Renal pelvis (tissue), 4 donors: ENCODE results near the gene MAPT. TPM values are rescaled to one million over a fixed set of nuclear protein-coding genes. Genes with fewer than 3 reads are reported as not detected.

Source experiments
- DNase-seq: peaks from one replicate; pipeline ENCODE4 v3.0.0-alpha.2; 2013
- polyA plus RNA-seq, 3 donors: library from polyadenylated mRNA; unstranded; fragments of 120-200 nt; gene quantifications; one replicate each; pipeline ENCODE4 v1.2.1, GENCODE V29; 2013; ENCODE audit not compliant: insufficient read length in 3 of 3

The MAPT gene
- polyA plus RNA-seq, 3 donors: 6.9 to 9.4 (median 8.4) TPM

GRCh38 chr17:46049656-46050055 lies 155.3 kb downstream of the MAPT start:
- no peak for DNase-seq

- DNase-seq: no peak
These were observed 159.7 kb downstream of the MAPT start for GRCh38 chr17:46053911-46054534.

GRCh38 chr17:46056800-46057304 lies 162.5 kb downstream of the MAPT start:
- no peak for DNase-seq

- no peak for DNase-seq
These were observed 163.0 kb downstream of the MAPT start for GRCh38 chr17:46057366-46057765.

GRCh38 chr17:46059486-46059885 lies 165.1 kb downstream of the MAPT start:
- no peak for DNase-seq

- no peak for DNase-seq
These were observed 166.1 kb downstream of the MAPT start for GRCh38 chr17:46060461-46060860.

GRCh38 chr17:46061435-46061834 lies 167.1 kb downstream of the MAPT start:
- DNase-seq: no peak

- DNase-seq: no peak
These were observed 168.9 kb downstream of the MAPT start for GRCh38 chr17:46063241-46063640.

GRCh38 chr17:46064460-46064859 lies 170.1 kb downstream of the MAPT start:
- DNase-seq: no peak

GRCh38 chr17:46071796-46072195 lies 177.4 kb downstream of the MAPT start:
- DNase-seq: no peak

- no peak for DNase-seq
These were observed 178.6 kb downstream of the MAPT start for GRCh38 chr17:46072998-46073397.

- no peak for DNase-seq
These were observed 180.2 kb downstream of the MAPT start for GRCh38 chr17:46074540-46074939.

Other genes starting within 250 kb of the MAPT start
- under 1 TPM; 0.19 to 0.36 (median 0.27) TPM for gene CRHR1, start 110.2 kb upstream of the MAPT start, polyA plus RNA-seq
- gene SPPL2C, start 49.7 kb upstream of the MAPT start, polyA plus RNA-seq: not detected
- gene STH, start 104.7 kb downstream of the MAPT start, polyA plus RNA-seq: not detected